MM.1S (cell line): ENCODE data around the gene AGPAT3.

Experiments
- DNase-seq: peaks from one replicate; pipeline ENCODE4 v3.0.0-alpha.2; 2015
- H2AFZ ChIP-seq: fragments of 300-600 bp; sonication (generic); 2 replicates; pipeline ENCODE4 v1.6.0; 2016; ENCODE audit warnings: antibody characterized with exemption, low read length
- H3F3A ChIP-seq: fragments of 300-600 bp; sonication (generic); 2 replicates; pipeline ENCODE4 v1.6.1; 2016; ENCODE audit warnings: mild to moderate bottlenecking, antibody characterized with exemption, low read length, moderate library complexity, mixed read lengths; ENCODE audit not compliant: insufficient read depth
- H3K27ac ChIP-seq: fragments of 300-600 bp; sonication (generic); 2 replicates; pipeline ENCODE4 v1.5.1; 2016; ENCODE audit warnings: mild to moderate bottlenecking, low read length
- H3K27me3 ChIP-seq: fragments of 300-600 bp; sonication (generic); replicated peaks from 2 replicates; pipeline ENCODE4 v1.6.0; 2016; ENCODE audit warnings: low read length; ENCODE audit not compliant: insufficient read depth
- H3K36me3 ChIP-seq: fragments of 300-600 bp; sonication (generic); replicated peaks from 2 replicates; pipeline ENCODE4 v1.6.1; 2016; ENCODE audit warnings: mild to moderate bottlenecking, low read length, mixed read lengths; ENCODE audit not compliant: insufficient read depth
- H3K4me1 ChIP-seq: fragments of 300-600 bp; sonication (generic); 2 replicates; pipeline ENCODE4 v1.6.1; 2016; ENCODE audit warnings: low read length, mixed read lengths
- H3K4me2 ChIP-seq: fragments of 300-600 bp; sonication (generic); 2 replicates; pipeline ENCODE4 v1.6.0; 2016; ENCODE audit warnings: low read depth, low read length
- H3K4me3 ChIP-seq: fragments of 300-600 bp; sonication (generic); 2 replicates; pipeline ENCODE4 v1.5.1; 2016; ENCODE audit warnings: low read length, mixed read lengths
- H3K79me2 ChIP-seq: fragments of 300-600 bp; sonication (generic); 2 replicates; pipeline ENCODE4 v1.6.1; 2016; ENCODE audit warnings: mixed run types, low read length, mixed read lengths
- H3K9ac ChIP-seq: fragments of 300-600 bp; sonication (generic); 2 replicates; pipeline ENCODE4 v1.6.1; 2016; ENCODE audit warnings: low read length, mixed read lengths
- H3K9me2 ChIP-seq: fragments of 300-600 bp; sonication (generic); replicated peaks from 2 replicates; pipeline ENCODE4 v1.6.1; 2016; ENCODE audit warnings: mild to moderate bottlenecking, low read length, mixed read lengths; ENCODE audit not compliant: insufficient read depth
- H3K9me3 ChIP-seq: fragments of 300-600 bp; sonication (generic); replicated peaks from 2 replicates; pipeline ENCODE4 v1.6.1; 2016; ENCODE audit warnings: mild to moderate bottlenecking, low read length, mixed read lengths; ENCODE audit not compliant: insufficient read depth
- H4K20me1 ChIP-seq: fragments of 300-600 bp; sonication (generic); 2 replicates; pipeline ENCODE4 v1.6.1; 2016; ENCODE audit warnings: mild to moderate bottlenecking, low read length, moderate library complexity, mixed read lengths; ENCODE audit not compliant: insufficient read depth
- CTCF ChIP-seq: fragments of 300-600 bp; sonication (generic); IDR thresholded peaks from 2 replicates; pipeline ENCODE4 v1.5.1; 2016; ENCODE audit warnings: antibody characterized with exemption, low read length, mixed read lengths
- EZH2 ChIP-seq: fragments of 300-600 bp; sonication (generic); optimal IDR thresholded peaks from 2 replicates; pipeline ENCODE3; 2017; ENCODE audit warnings: low read depth, mild to moderate bottlenecking, antibody characterized with exemption, low read length, mixed read lengths
- EZH2phosphoT487 ChIP-seq: fragments of 300-600 bp; sonication (generic); IDR thresholded peaks from 2 replicates; pipeline ENCODE4 v1.6.1; 2018; ENCODE audit warnings: antibody characterized with exemption, low read length

AGPAT3 gene

DNA sequence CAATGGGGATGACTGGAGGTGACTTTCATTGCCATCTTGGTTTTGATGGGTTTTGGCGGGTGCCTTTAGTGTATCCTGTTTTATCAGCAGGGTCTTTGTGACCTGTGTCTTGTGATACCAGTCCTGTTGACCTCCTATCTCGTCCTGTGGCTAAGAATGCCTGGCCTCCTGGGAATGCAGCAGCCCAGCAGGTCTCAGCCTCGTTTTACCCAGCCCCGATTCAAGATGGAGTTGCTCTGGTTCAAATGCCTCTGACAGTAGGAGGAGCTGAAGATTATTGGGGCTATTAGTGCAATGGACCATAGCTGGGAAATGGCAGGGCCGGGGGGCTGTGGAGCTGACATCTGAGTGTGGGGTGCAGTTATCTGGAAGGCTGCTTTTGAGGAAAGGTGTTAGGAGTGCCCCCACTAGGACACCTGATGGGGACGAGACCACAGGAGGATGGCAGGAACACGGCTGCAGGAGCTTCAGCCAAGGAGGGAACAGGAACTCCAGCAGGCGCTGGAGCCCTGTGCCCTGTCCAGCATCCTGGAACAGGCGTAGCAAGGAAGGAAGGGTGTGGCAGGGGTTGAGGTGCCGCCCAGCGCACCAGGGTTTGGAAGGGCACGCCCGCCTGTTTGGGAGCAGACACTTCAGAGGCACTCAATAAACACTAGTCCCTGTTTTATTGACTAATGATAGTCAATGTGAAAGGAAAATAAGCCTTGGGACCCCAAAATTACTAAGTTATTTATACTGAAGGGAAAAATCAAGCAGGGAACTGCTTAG lies 15.3 kb upstream of the AGPAT3 start:
- Histone ChIP-seq H3K9ac (no peak overlapping the region), H3K9me3 (no peaks in the 10 kb centered on the region), H3K4me3 (no peak overlapping the region), H2AFZ (no peak overlapping the region), H3K9me2 (no peaks in the 10 kb centered on the region), H3K27ac (no peak overlapping the region), H3F3A (no peaks in the 10 kb centered on the region), H3K4me2 (no peak overlapping the region), H4K20me1 (no peaks in the 10 kb centered on the region), H3K79me2 (no peaks in the 10 kb centered on the region), H3K27me3 (no peaks in the 10 kb centered on the region), H3K36me3 (no peaks in the 10 kb centered on the region), H3K4me1 (peaks cover 1% of the 10 kb centered on the region)
- DNase-seq: no peak
- no peak for TF ChIP-seq CTCF
- no peak for TF ChIP-seq EZH2phosphoT487
- no peak for TF ChIP-seq EZH2

GRCh38 chr21:43850728-43851295 lies 14.2 kb upstream of the AGPAT3 start:
- no peak for TF ChIP-seq EZH2phosphoT487
- TF ChIP-seq CTCF: no peak
- no peak for TF ChIP-seq EZH2
- Histone ChIP-seq H3K4me2 (no peak overlapping the region), H3K9me2 (no peaks in the 10 kb centered on the region), H3K9ac (no peak overlapping the region), H3K79me2 (no peaks in the 10 kb centered on the region), H3K4me1 (peaks cover 11% of the 10 kb centered on the region), H3F3A (no peaks in the 10 kb centered on the region), H3K9me3 (no peaks in the 10 kb centered on the region), H3K27me3 (no peaks in the 10 kb centered on the region), H3K36me3 (no peaks in the 10 kb centered on the region), H3K4me3 (no peak overlapping the region), H3K27ac (no peak overlapping the region), H4K20me1 (no peaks in the 10 kb centered on the region), H2AFZ (no peak overlapping the region)
- DNase-seq: no peak

DNA sequence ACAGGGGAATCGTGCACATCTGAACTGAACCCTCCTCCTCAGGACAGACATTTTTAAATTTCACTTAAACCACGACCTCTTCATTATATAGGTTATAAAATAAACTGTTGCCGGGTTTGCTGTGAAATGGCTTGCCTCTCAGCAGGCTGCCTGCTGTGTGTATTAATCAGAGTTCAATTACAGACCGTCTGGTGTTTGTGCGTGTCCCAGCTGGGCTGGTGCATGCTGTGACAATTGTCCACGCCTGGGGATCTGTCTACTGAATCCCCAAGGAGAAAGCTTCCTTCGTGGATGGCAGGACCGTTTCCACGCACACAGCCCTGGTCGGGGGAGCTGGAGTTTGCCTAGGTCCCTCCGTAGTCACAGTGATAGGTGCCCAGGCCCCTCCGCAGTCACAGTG lies 13.4 kb upstream of the AGPAT3 start:
- Histone ChIP-seq H3K27me3 (no peaks in the 10 kb centered on the region), H3F3A (no peaks in the 10 kb centered on the region), H3K79me2 (no peaks in the 10 kb centered on the region), H3K4me3 (no peak overlapping the region), H3K36me3 (no peaks in the 10 kb centered on the region), H3K27ac (no peak overlapping the region), H3K9ac (no peak overlapping the region), H3K4me1 (peaks cover 11% of the 10 kb centered on the region), H3K4me2 (no peak overlapping the region), H2AFZ (no peak overlapping the region), H4K20me1 (no peaks in the 10 kb centered on the region), H3K9me2 (no peaks in the 10 kb centered on the region), H3K9me3 (no peaks in the 10 kb centered on the region)
- TF ChIP-seq EZH2phosphoT487: no peak
- TF ChIP-seq EZH2: no peak
- TF ChIP-seq CTCF: no peak
- DNase-seq: no peak
